ENCODE data around the gene THRSP. TPM values are rescaled to one million over a fixed set of nuclear protein-coding genes. Genes with fewer than 3 reads are reported as not detected.

The THRSP gene, protein sequence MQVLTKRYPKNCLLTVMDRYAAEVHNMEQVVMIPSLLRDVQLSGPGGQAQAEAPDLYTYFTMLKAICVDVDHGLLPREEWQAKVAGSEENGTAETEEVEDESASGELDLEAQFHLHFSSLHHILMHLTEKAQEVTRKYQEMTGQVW
- not detected in 2 replicates for total RNA-seq

DNA sequence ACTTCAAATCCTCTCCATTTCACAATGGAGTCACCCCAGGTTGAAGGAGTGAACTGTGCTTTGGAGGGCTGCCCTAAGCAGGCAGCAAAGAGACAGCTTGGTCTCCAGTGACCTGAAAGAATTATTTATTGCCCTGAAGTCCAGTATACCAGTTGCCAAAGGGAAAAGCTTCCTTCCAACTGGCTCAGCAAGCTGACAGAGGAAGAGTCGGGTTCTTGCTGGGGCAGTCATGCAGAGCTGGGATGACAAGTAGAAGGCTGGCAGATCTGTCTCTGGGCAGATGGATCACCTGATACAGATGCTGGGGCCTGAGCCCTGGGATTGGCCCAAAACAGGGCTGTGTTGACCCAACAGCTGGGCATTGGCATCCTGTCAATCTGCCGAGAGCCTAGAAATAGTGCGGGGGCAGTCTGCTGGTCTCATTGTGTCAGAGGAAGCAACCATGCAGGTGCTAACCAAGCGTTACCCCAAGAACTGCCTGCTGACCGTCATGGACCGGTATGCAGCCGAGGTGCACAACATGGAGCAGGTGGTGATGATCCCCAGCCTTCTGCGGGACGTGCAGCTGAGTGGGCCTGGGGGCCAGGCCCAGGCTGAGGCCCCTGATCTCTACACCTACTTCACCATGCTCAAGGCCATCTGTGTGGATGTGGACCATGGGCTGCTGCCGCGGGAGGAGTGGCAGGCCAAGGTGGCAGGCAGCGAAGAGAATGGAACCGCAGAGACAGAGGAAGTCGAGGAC, at the start of gene THRSP:
Gene THRSP (plus strand): TSS at position 422 of the 742 bp plus-strand sequence. CDS start 21 bp downstream, at position 443.

DNA sequence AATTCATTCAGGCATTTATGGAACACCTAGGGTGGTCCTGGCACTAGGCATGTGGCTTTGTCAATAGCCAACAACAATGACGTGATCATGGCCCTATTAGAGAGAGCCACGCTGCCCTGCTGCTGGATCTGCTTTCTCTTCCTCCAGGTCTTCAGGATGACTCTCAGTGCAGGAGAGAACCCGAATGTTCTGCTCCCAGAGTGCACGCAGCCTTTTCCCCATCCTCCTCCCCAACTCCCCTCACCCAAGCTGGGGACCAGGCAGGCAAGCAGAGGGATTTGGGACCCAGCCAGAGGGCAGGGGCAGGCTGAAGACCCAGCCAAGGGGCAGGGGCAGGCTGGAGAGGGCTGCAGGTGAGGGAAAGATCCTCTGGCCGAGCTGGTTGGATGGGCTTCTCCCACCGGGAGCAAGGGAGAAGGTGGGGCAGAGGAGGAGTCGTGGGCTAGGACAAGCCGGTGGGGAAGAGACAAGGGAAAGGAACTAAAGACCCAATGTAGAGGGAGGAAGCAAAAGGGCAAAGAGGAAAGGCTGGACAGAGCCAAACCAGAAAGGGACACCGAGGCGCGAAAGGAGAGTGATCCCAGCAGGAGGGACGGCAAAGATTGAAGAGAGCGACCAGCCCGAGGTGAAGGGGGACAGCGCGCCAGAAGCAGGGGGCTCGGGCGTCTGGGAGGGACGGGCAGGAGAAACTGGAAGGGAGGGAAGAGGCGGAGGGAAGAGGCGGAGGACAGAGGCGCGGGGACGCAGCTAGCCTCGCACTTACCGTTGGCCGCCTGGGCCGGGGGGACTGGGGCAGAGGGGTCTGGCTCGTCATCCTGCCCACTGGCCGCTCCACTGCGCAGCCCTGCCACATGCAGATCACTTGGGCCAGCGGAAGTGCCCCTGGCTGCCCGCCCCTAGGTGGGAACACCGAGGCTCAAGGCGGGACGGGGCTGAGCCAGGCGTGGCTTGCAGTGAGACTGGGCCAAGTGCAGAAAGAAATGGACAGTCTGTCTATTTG, 41.0 kb upstream of the THRSP start, which contains the start of gene KCTD14:
Gene KCTD14 (minus strand): TSS at position 880 of the 1,000 bp plus-strand sequence. CDS start 27 bp downstream, at position 853.

DNA sequence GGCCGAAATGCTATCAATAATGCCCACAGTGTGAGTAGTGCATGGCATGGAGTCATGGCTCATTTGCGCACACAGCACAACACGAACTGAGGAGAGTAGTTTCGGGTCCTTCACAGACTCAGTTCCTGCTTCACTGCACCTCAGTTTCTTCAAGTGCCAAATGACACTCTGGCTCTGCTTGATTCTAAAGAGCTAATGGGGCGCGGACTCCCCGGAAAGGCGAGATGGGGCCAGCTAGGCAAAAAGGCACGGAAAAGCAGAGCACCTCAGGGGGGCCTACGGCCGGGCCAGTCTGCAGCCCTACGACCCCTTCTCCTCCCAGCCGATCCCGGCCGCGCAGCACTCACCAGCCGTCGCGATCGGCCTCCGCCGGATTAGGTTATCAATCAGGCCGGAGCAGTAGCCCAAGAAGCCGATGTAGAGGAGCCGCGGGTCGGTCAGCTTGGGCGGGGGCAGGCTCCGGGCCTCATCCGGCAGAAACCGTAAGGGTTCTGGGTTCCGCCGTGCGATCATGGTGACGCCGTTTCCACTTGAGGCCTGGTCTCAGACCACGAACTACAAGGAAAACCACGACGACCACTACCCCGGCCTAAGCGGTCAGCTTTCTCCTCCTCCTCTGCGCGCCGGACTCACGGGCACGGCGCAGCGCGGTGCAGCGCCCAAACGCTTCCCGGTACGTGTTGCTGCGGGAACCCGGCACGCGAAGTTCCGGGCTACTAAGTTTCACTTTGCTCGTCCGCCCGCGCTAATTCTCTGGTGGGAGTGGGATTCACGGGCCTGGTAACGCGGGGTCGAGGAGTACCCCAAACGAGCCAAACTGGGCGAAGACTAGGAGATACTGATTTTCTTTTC, 15.8 kb downstream of the THRSP start, which contains the start of gene NDUFC2:
Gene NDUFC2 (minus strand): TSS at position 631 of the 852 bp plus-strand sequence. CDS start 118 bp downstream, at position 513.

Other genes starting within 250 kb of the THRSP start
- 20.9 and 30.7 TPM in 2 replicates for gene RSF1, start 243.1 kb upstream of the THRSP start, total RNA-seq
- 6.8 and 14.3 TPM in 2 replicates for gene AAMDC, start 242.7 kb upstream of the THRSP start, total RNA-seq
- 31.6 and 36.6 TPM in 2 replicates for gene INTS4, start 69.2 kb upstream of the THRSP start, total RNA-seq
- 1.5 and 1.8 TPM in 2 replicates for gene KCTD14, start 40.6 kb upstream of the THRSP start, total RNA-seq
- gene NDUFC2, start 16.0 kb downstream of the THRSP start, total RNA-seq = 115 and 124 TPM in 2 replicates
- 49.9 and 51.1 TPM in 2 replicates for gene ALG8, start 75.8 kb downstream of the THRSP start, total RNA-seq
- 9.2 and 9.4 TPM in 2 replicates for gene KCTD21, start 124.8 kb downstream of the THRSP start, total RNA-seq
- gene USP35, start 125.1 kb downstream of the THRSP start, total RNA-seq = 9.0 and 11.4 TPM in 2 replicates